GM19239 (cell line): ENCODE measurements around the gene ADORA1.

Experiments used
- DNase-seq: peaks from one replicate; pipeline ENCODE4 v3.0.0; 2011; ENCODE audit warnings: low spot score; ENCODE audit not compliant: insufficient read length
- FAIRE-seq: peaks from 2 replicates; lab custom pipeline; 2011; peaks lifted over from hg19 to GRCh38; lab: Jason Lieb, UNC

The ADORA1 gene

GRCh38 chr1:203117611-203118575, 9.6 kb upstream of the ADORA1 start:
- FAIRE-seq (no peak), DNase-seq (peak; percentile 57)

GRCh38 chr1:203120325-203121153, 7.0 kb upstream of the ADORA1 start:
- DNase-seq = no peak
- FAIRE-seq = no peak

- DNase-seq (no peak), FAIRE-seq (no peak)
Measured at GRCh38 chr1:203121186-203122015, 6.1 kb upstream of the ADORA1 start.

GRCh38 chr1:203122159-203122558, 5.4 kb upstream of the ADORA1 start:
- no peak for DNase-seq

GRCh38 chr1:203124011-203124410, 3.5 kb upstream of the ADORA1 start:
- DNase-seq = no peak
- FAIRE-seq = no peak

More at GRCh38 chr1:203122159-203122558, 5.4 kb upstream of the ADORA1 start:
- no peak for FAIRE-seq

GRCh38 chr1:203124546-203125317, 2.8 kb upstream of the ADORA1 start:
- no peak for DNase-seq

GRCh38 chr1:203126151-203126865, 1.2 kb upstream of the ADORA1 start:
- no peak for FAIRE-seq
- no peak for DNase-seq

More at GRCh38 chr1:203124546-203125317, 2.8 kb upstream of the ADORA1 start:
- no peak for FAIRE-seq

- FAIRE-seq (no peak), DNase-seq (no peak)
Measured at GRCh38 chr1:203126866-203127665, 460 bp upstream of the ADORA1 start.

- FAIRE-seq (no peak), DNase-seq (no peak)
Measured at GRCh38 chr1:203128431-203128715, 847 bp downstream of the ADORA1 start.

- DNase-seq = no peak
- FAIRE-seq = no peak
Measured at GRCh38 chr1:203128716-203129500, 1.4 kb downstream of the ADORA1 start.

GRCh38 chr1:203129501-203130231, 2.1 kb downstream of the ADORA1 start:
- no peak for DNase-seq
- FAIRE-seq = no peak

GRCh38 chr1:203130358-203130985, 2.9 kb downstream of the ADORA1 start:
- no peak for FAIRE-seq

GRCh38 chr1:203131548-203132200, 4.1 kb downstream of the ADORA1 start:
- DNase-seq (no peak), FAIRE-seq (no peak)

More at GRCh38 chr1:203130358-203130985, 2.9 kb downstream of the ADORA1 start:
- no peak for DNase-seq

- DNase-seq (no peak), FAIRE-seq (no peak)
Measured at GRCh38 chr1:203133970-203134725, 6.6 kb downstream of the ADORA1 start.
